Mesenchymal stem cell (in vitro differentiated cells and primary cell): ENCODE results near the gene ZNF609.
"Not testable (repeated sequence)": the region's sequence is repeated elsewhere in the genome, so short reads cannot be mapped to it uniquely, and the experiment has no call there.

Experiments
- DNase-seq: peaks from one replicate; pipeline ENCODE4 v3.0.0-alpha.2; 2013
- H2AFZ ChIP-seq: one replicate; pipeline ENCODE4 v1.6.1; 2013; ENCODE audit warnings: low read depth, mild to moderate bottlenecking, control low read depth, inconsistent platforms, low read length, moderate library complexity
- H2AK5ac ChIP-seq: 2 replicates; pipeline ENCODE4 v1.6.1; 2013; ENCODE audit warnings: low read length, moderate library complexity, mild to moderate bottlenecking, inconsistent platforms; ENCODE audit not compliant: severe bottlenecking
- H2BK120ac ChIP-seq: one replicate; pipeline ENCODE4 v1.6.1; 2013; ENCODE audit warnings: low read depth, mild to moderate bottlenecking, inconsistent platforms, low read length, moderate library complexity
- H2BK12ac ChIP-seq, 2 experiments: one replicate each; pipeline ENCODE4 v1.6.1; 2013; ENCODE audit warnings: inconsistent platforms in 2 of 2, low read length in 2 of 2, mild to moderate bottlenecking in 2 of 2, moderate library complexity in 2 of 2, control low read depth in 1 of 2
- H2BK15ac ChIP-seq: one replicate; pipeline ENCODE4 v1.6.1; 2013; ENCODE audit warnings: mild to moderate bottlenecking, low read depth, inconsistent platforms; ENCODE audit not compliant: poor library complexity, severe bottlenecking
- H2BK5ac ChIP-seq: 2 replicates; pipeline ENCODE4 v1.6.1; 2013; ENCODE audit warnings: low read depth, mild to moderate bottlenecking, low read length, control low read depth, inconsistent platforms; ENCODE audit not compliant: poor library complexity, severe bottlenecking
- H3K14ac ChIP-seq, 2 experiments: one replicate each; pipeline ENCODE4 v1.6.1; 2013; ENCODE audit warnings: inconsistent platforms in 2 of 2, low read length in 2 of 2, control low read depth in 1 of 2, mild to moderate bottlenecking in 1 of 2, moderate library complexity in 1 of 2
- H3K18ac ChIP-seq, 2 experiments: one replicate each; pipeline ENCODE4 v1.6.1; 2013; ENCODE audit warnings: inconsistent platforms in 2 of 2, low read length in 2 of 2, control low read depth in 1 of 2, low read depth in 1 of 2, mild to moderate bottlenecking in 1 of 2
- H3K23ac ChIP-seq, 2 experiments: one replicate each; pipeline ENCODE4 v1.6.1; 2013; ENCODE audit warnings: inconsistent platforms in 2 of 2, low read length in 2 of 2, mild to moderate bottlenecking in 2 of 2, moderate library complexity in 2 of 2, control low read depth in 1 of 2
- H3K27ac ChIP-seq: 2 replicates; pipeline ENCODE4 v1.5.1; 2013; ENCODE audit warnings: mild to moderate bottlenecking, moderate library complexity, low read length, control low read depth, inconsistent platforms; ENCODE audit not compliant: poor library complexity, severe bottlenecking
- H3K27me3 ChIP-seq, 2 experiments: 2 replicates each; pipeline versions ENCODE4 v1.6.1 to v1.7.0; 2013; ENCODE audit warnings: low read length in 2 of 2, mild to moderate bottlenecking in 2 of 2, moderate library complexity in 2 of 2, control low read depth in 1 of 2, inconsistent platforms in 1 of 2; ENCODE audit not compliant: control insufficient read depth in 1 of 2, insufficient read depth in 1 of 2
- H3K36me3 ChIP-seq, 2 experiments: 2 replicates each; pipeline versions ENCODE4 v1.6.1 to v1.7.0; 2013; ENCODE audit warnings: low read length in 2 of 2, control low read depth in 1 of 2, inconsistent platforms in 1 of 2, low read depth in 1 of 2, mild to moderate bottlenecking in 1 of 2; ENCODE audit not compliant: insufficient read depth in 2 of 2, control insufficient read depth in 1 of 2
- H3K4ac ChIP-seq, 2 experiments: one replicate each; pipeline ENCODE4 v1.6.1; 2013; ENCODE audit warnings: inconsistent platforms in 2 of 2, low read length in 2 of 2, mild to moderate bottlenecking in 2 of 2, moderate library complexity in 2 of 2, control low read depth in 1 of 2, low read depth in 1 of 2
- H3K4me1 ChIP-seq: 2 replicates; pipeline ENCODE4 v1.6.1; 2013; ENCODE audit warnings: low read depth, low read length, control low read depth; ENCODE audit not compliant: control insufficient read depth, insufficient read depth
- H3K4me2 ChIP-seq: 2 replicates; pipeline ENCODE4 v1.6.1; 2013; ENCODE audit warnings: low read length, mild to moderate bottlenecking, inconsistent platforms; ENCODE audit not compliant: poor library complexity, severe bottlenecking
- H3K4me3 ChIP-seq, 2 experiments: 2 replicates each; pipeline versions ENCODE4 v1.5.1 to v1.7.0; 2013; ENCODE audit warnings: low read length in 2 of 2, mild to moderate bottlenecking in 2 of 2, control low read depth in 1 of 2, low read depth in 1 of 2; ENCODE audit not compliant: insufficient read depth in 1 of 2
- H3K79me1 ChIP-seq: replicated peaks from 2 replicates; pipeline ENCODE4 v1.6.1; 2013; ENCODE audit warnings: mild to moderate bottlenecking, control low read depth, low read length, inconsistent platforms; ENCODE audit not compliant: poor library complexity, severe bottlenecking
- H3K9ac ChIP-seq: 2 replicates; pipeline ENCODE4 v1.7.0; 2013; ENCODE audit warnings: mild to moderate bottlenecking, low read length, moderate library complexity
- H3K9me3 ChIP-seq: 2 replicates; pipeline ENCODE4 v1.7.0; 2013; ENCODE audit warnings: mild to moderate bottlenecking, low read length; ENCODE audit not compliant: control insufficient read depth
- H4K8ac ChIP-seq: one replicate; pipeline ENCODE4 v1.6.1; 2013; ENCODE audit warnings: inconsistent platforms, mild to moderate bottlenecking, low read length, moderate library complexity
- H4K91ac ChIP-seq: one replicate; pipeline ENCODE4 v1.6.1; 2013; ENCODE audit warnings: mild to moderate bottlenecking, low read length, inconsistent platforms
- WGBS: methylation state at CpG from one replicate; pipeline ENCODE4 v1.1.7; 2013; ENCODE audit warnings: mixed read lengths; 5-methylcytosine and 5-hydroxymethylcytosine counted together

Gene ZNF609

DNA sequence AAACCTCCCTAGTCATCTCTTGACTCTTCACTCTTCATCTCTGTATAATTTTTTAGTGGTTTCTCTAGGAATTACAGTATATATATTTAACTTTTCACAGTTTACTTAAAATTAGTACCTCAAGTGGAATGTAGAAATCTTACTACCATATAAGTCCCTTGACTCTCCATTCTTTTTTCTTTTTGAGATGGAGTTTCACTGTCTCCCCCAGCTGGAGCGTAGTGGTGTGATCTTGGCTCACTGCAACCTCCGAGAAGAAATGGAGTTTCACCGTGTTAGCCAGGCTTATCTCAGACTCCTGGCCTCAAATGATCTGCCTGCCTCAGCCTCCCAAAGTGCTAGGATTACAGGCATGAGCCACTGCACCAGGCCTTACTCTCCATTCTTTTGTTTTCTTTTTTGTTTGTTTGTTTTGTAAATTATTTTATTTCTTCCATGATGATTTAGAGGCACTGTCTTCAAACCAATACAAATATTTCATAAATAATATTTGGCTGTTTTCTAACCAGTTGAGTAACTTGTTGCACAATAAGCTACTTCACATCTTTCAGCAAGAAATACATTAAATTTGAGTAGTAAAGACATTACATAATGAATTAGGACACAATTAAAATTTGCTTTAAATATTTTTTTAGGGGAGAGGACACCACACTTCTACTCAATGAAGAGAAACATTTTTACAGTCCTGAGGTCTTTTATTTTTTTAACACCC, 170.2 kb downstream of the ZNF609 start:
- no peaks in the 10 kb centered on the region for H3K27me3 ChIP-seq
- 77% methylated on average over 3 of the region's 3 CpGs for WGBS

DNA sequence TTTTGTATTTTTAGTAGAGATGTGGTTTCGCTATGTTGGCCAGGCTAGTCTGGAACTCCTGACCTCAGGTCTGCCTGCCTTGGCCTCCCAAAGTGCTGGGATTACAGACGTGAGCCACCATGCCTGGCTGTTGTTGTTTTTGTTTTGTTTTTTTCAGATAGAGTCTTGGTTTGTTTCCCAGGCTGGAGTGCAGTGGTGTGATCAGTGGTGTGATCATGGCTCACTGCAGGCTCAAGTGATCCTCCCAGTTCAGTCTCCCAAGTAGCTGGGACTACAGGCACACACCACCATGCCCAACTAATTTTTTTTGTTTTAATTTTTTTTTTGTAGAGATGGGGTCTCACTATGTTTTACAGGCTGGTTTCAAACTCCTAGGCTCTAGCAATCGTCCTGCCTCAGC, 172.3 kb downstream of the ZNF609 start:
- H3K14ac ChIP-seq, H2BK15ac ChIP-seq, H2BK5ac ChIP-seq, H3K18ac ChIP-seq, H2BK12ac ChIP-seq, H2AK5ac ChIP-seq, H3K27me3 ChIP-seq, DNase-seq, H4K91ac ChIP-seq, H3K4me3 ChIP-seq, H2AFZ ChIP-seq, H3K4me2 ChIP-seq, H3K4me1 ChIP-seq, H4K8ac ChIP-seq, H3K9ac ChIP-seq, H3K4ac ChIP-seq, H3K27ac ChIP-seq, H3K23ac ChIP-seq, H3K9me3 ChIP-seq, H2BK120ac ChIP-seq: not testable (repeated sequence)
- H3K79me1 ChIP-seq: peaks cover 24% of the 10 kb centered on the region
- whole genome bisulfite sequencing: 100% methylated on average over 3 of the region's 3 CpGs
- peaks cover 8 to 36% of the 10 kb centered on the region in 2 experiments for H3K36me3 ChIP-seq

More for the DNA sequence above, 170.2 kb downstream of the ZNF609 start:
- H3K4me3 ChIP-seq: no peak overlapping the region
- H3K27ac ChIP-seq: no peak overlapping the region
- no peak overlapping the region for H4K8ac ChIP-seq
- no peak overlapping the region for H3K4me2 ChIP-seq
- no peak overlapping the region for H2AFZ ChIP-seq
- peak; percentile 32 for DNase-seq
- peaks cover 5% of the 10 kb centered on the region for H3K4me1 ChIP-seq
- no peak overlapping the region for H2BK15ac ChIP-seq
- H3K36me3 ChIP-seq: peaks cover 9 to 37% of the 10 kb centered on the region in 2 experiments
- H3K9ac ChIP-seq: no peak overlapping the region
- H3K79me1 ChIP-seq: peaks cover 28% of the 10 kb centered on the region
- no peaks in the 10 kb centered on the region for H3K9me3 ChIP-seq
- H2BK120ac ChIP-seq: no peak overlapping the region
- H3K14ac ChIP-seq: no peak overlapping the region
- no peak overlapping the region for H3K4ac ChIP-seq
- no peak overlapping the region for H2BK5ac ChIP-seq
- H3K18ac ChIP-seq: no peak overlapping the region
- H2BK12ac ChIP-seq: no peak overlapping the region
- H4K91ac ChIP-seq: no peak overlapping the region
- H3K23ac ChIP-seq: no peak overlapping the region
- H2AK5ac ChIP-seq: no peak overlapping the region

DNA sequence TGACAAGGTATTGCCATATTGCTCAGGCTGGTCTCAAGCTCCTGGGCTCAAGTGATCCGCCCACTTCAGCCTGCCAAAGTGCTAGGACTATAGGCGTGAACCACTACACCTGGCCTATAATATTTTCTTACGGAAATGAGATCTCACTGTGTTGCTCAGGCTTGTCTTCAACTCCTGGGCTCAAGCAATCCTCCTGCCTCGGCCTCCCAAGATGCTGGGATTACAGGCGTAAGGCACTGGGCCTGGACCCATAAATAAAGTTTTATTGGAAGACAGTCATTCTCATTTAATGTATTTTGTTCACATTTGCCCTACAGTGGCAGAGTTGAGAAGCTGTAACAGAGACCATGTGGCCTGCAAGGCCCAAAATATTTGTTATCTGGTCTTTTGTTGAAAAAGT, 173.0 kb downstream of the ZNF609 start:
- Histone ChIP-seq H4K8ac (no peak overlapping the region), H3K27ac (no peak overlapping the region), H3K27me3 (no peaks in the 10 kb centered on the region), H3K36me3 (peaks cover 3 to 36% of the 10 kb centered on the region in 2 experiments), H4K91ac (no peak overlapping the region), H2AK5ac (no peak overlapping the region), H3K4me3 (no peak overlapping the region), H2BK5ac (no peak overlapping the region), H3K79me1 (peaks cover 21% of the 10 kb centered on the region), H3K9me3 (peaks cover 4% of the 10 kb centered on the region), H3K23ac (no peak overlapping the region), H3K14ac (no peak overlapping the region), H3K4me1 (peaks cover 6% of the 10 kb centered on the region), H2AFZ (no peak overlapping the region), H3K18ac (no peak overlapping the region), H3K4me2 (no peak overlapping the region), H2BK15ac (no peak overlapping the region), H3K4ac (no peak overlapping the region), H2BK12ac (no peak overlapping the region), H2BK120ac (no peak overlapping the region), H3K9ac (no peak overlapping the region)
- no peak for DNase-seq
- WGBS: over 99% methylated on average over 4 of the region's 5 CpGs

DNA sequence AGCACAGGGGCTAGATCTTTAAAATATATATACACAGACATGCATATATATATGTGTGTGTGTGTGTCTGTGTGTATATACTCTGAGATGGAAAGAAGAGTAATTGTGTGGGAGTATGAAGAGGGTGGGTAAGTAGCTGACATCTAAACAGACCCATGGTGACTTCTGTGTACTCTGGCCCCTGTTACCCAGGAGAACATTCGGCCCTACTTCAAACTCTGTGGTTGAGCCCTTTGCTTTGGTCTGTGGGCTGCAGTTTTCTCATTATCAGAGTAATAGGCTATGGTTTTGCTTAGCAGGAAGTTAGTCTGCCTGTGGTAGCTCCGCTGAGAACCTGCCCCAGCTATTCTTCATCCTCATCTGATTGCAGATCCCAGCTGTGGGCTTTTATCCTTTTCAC, 173.6 kb downstream of the ZNF609 start:
- Histone ChIP-seq H2AK5ac (no peak overlapping the region), H3K36me3 (peaks cover 3 to 36% of the 10 kb centered on the region in 2 experiments), H3K4ac (no peak overlapping the region), H3K4me1 (peaks cover 6% of the 10 kb centered on the region), H3K23ac (no peak overlapping the region), H3K9me3 (peaks cover 4% of the 10 kb centered on the region), H3K27ac (peak overlapping the region; percentile 90), H4K8ac (no peak overlapping the region), H3K27me3 (no peaks in the 10 kb centered on the region), H3K4me2 (no peak overlapping the region), H2BK15ac (no peak overlapping the region), H2AFZ (no peak overlapping the region), H3K4me3 (no peak overlapping the region), H2BK5ac (no peak overlapping the region), H3K18ac (no peak overlapping the region), H2BK12ac (no peak overlapping the region), H3K79me1 (peaks cover 25% of the 10 kb centered on the region), H3K14ac (no peak overlapping the region), H2BK120ac (no peak overlapping the region), H4K91ac (no peak overlapping the region), H3K9ac (no peak overlapping the region)
- peak; percentile 53 for DNase-seq
- WGBS: 56% methylated on average over 2 of the region's 2 CpGs
